Measurements from ENCODE around the gene NGLY1.

DNA sequence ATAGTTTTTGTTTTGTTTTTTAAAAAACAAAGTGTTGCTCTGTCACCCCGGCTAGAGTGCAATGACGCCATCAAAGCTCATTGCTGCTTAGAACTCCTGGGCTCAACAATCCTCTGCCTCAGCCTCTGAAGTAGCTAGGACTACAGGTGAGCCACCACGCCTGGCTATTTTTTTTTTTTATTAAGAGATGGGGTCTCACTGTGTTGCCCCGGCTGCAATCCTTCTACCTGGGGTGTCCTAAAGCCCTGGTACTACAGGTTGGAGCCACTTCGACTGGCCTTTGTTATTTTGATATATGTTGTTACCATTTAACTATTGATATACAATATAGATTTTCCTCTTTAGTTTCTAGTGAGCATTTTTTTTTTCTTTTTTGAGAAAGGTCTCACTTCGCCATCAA is 2.6 kb downstream of the NGLY1 start:
- no peak for TF ChIP-seq ESRRA (IDR thresholded peaks at IDR 0.05; ENCODE audit: low read length)
- no peak for TF ChIP-seq POLR2A (IDR thresholded peaks at IDR 0.05; ENCODE audit: low read depth, low read length)
- no peak for TF ChIP-seq CHD2 (IDR thresholded peaks at IDR 0.05; ENCODE audit: borderline replicate concordance, low read depth, low read length)
- TF ChIP-seq, protein P1, sequence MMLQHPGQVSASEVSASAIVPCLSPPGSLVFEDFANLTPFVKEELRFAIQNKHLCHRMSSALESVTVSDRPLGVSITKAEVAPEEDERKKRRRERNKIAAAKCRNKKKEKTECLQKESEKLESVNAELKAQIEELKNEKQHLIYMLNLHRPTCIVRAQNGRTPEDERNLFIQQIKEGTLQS (IDR thresholded peaks at IDR 0.05; ENCODE audit: borderline replicate concordance, extremely low read depth, low read depth, low read length) = no peak
- TF ChIP-seq, protein P2, sequence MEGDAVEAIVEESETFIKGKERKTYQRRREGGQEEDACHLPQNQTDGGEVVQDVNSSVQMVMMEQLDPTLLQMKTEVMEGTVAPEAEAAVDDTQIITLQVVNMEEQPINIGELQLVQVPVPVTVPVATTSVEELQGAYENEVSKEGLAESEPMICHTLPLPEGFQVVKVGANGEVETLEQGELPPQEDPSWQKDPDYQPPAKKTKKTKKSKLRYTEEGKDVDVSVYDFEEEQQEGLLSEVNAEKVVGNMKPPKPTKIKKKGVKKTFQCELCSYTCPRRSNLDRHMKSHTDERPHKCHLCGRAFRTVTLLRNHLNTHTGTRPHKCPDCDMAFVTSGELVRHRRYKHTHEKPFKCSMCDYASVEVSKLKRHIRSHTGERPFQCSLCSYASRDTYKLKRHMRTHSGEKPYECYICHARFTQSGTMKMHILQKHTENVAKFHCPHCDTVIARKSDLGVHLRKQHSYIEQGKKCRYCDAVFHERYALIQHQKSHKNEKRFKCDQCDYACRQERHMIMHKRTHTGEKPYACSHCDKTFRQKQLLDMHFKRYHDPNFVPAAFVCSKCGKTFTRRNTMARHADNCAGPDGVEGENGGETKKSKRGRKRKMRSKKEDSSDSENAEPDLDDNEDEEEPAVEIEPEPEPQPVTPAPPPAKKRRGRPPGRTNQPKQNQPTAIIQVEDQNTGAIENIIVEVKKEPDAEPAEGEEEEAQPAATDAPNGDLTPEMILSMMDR (IDR thresholded peaks at IDR 0.05 in 2 of 3, conservative IDR thresholded peaks at IDR 0.05 in 1 of 3; ENCODE audit: control insufficient read depth in 2 of 3, extremely low read depth in 1 of 3, insufficient read depth in 1 of 3, low read depth in 3 of 3, low read length in 3 of 3) = no peak

Measured in GM12878 (cell line).